ENCODE measurements around the gene RAB44.
A peak's percentile ranks its signal among the peaks of the same experiment; 100 is the strongest.

RAB44 gene

GRCh38 chr6:36759148-36759759, 61.6 kb downstream of the RAB44 start:
- Histone ChIP-seq H3K79me1 (replicated peaks; ENCODE audit: low read length, poor library complexity, severe bottlenecking) (no peaks in the 10 kb centered on the region), H3K4ac (ENCODE audit: low read depth in 1 of 2, low read length in 2 of 2) (no peak overlapping the region), H3K9ac (ENCODE audit: low read length) (no peak overlapping the region), H4K8ac (ENCODE audit: low read length) (no peak overlapping the region), H3K27me3 (ENCODE audit: control insufficient read depth in 1 of 2, insufficient read depth in 1 of 2, low read length in 2 of 2) (peaks cover 12 to 27% of the 10 kb centered on the region in 2 experiments), H3K9me3 (ENCODE audit: control insufficient read depth, low read length) (no peaks in the 10 kb centered on the region), H3K27ac (ENCODE audit: low read length, poor library complexity, severe bottlenecking) (no peak overlapping the region), H2AK5ac (ENCODE audit: low read length, severe bottlenecking) (no peak overlapping the region), H3K36me3 (ENCODE audit: control insufficient read depth in 1 of 2, insufficient read depth in 2 of 2, low read depth in 1 of 2, low read length in 2 of 2) (no peaks in the 10 kb centered on the region), H3K18ac (ENCODE audit: low read depth in 1 of 2, low read length in 2 of 2) (no peak overlapping the region), H2BK5ac (ENCODE audit: low read depth, low read length, poor library complexity, severe bottlenecking) (no peak overlapping the region), H3K4me2 (ENCODE audit: low read length, poor library complexity, severe bottlenecking) (no peak overlapping the region), H3K4me3 (ENCODE audit: insufficient read depth in 1 of 2, low read depth in 1 of 2, low read length in 2 of 2) (no peak overlapping the region), H4K91ac (ENCODE audit: low read length) (no peak overlapping the region), H2BK120ac (ENCODE audit: low read depth, low read length) (no peak overlapping the region), H2AFZ (ENCODE audit: low read depth, low read length) (no peak overlapping the region), H2BK12ac (ENCODE audit: low read length in 2 of 2) (no peak overlapping the region), H3K14ac (ENCODE audit: low read length in 2 of 2) (no peak overlapping the region), H3K4me1 (ENCODE audit: control insufficient read depth, insufficient read depth, low read depth, low read length) (no peaks in the 10 kb centered on the region), H3K23ac (ENCODE audit: low read length in 2 of 2) (no peak overlapping the region), H2BK15ac (ENCODE audit: low read depth, poor library complexity, severe bottlenecking) (no peak overlapping the region)
- peak; percentile 70 for DNase-seq
- WGBS: 10% methylated on average over 5 of the region's 8 CpGs

GRCh38 chr6:36760685-36761435, 63.2 kb downstream of the RAB44 start:
- Histone ChIP-seq H2AFZ (ENCODE audit: low read depth, low read length) (no peak overlapping the region), H2BK12ac (ENCODE audit: low read length in 2 of 2) (no peak overlapping the region), H3K14ac (ENCODE audit: low read length in 2 of 2) (no peak overlapping the region), H2BK120ac (ENCODE audit: low read depth, low read length) (no peak overlapping the region), H3K9me3 (ENCODE audit: control insufficient read depth, low read length) (no peaks in the 10 kb centered on the region), H4K91ac (ENCODE audit: low read length) (no peak overlapping the region), H3K18ac (ENCODE audit: low read depth in 1 of 2, low read length in 2 of 2) (no peak overlapping the region), H3K4ac (ENCODE audit: low read depth in 1 of 2, low read length in 2 of 2) (no peak overlapping the region), H3K36me3 (ENCODE audit: control insufficient read depth in 1 of 2, insufficient read depth in 2 of 2, low read depth in 1 of 2, low read length in 2 of 2) (no peaks in the 10 kb centered on the region), H3K4me3 (ENCODE audit: insufficient read depth in 1 of 2, low read depth in 1 of 2, low read length in 2 of 2) (no peak overlapping the region), H3K4me2 (ENCODE audit: low read length, poor library complexity, severe bottlenecking) (no peak overlapping the region), H3K27me3 (ENCODE audit: control insufficient read depth in 1 of 2, insufficient read depth in 1 of 2, low read length in 2 of 2) (peaks cover 12 to 34% of the 10 kb centered on the region in 2 experiments), H2AK5ac (ENCODE audit: low read length, severe bottlenecking) (no peak overlapping the region), H4K8ac (ENCODE audit: low read length) (no peak overlapping the region), H3K27ac (ENCODE audit: low read length, poor library complexity, severe bottlenecking) (no peak overlapping the region), H2BK15ac (ENCODE audit: low read depth, poor library complexity, severe bottlenecking) (no peak overlapping the region), H3K4me1 (ENCODE audit: control insufficient read depth, insufficient read depth, low read depth, low read length) (peaks cover under 1% of the 10 kb centered on the region), H3K9ac (ENCODE audit: low read length) (no peak overlapping the region), H2BK5ac (ENCODE audit: low read depth, low read length, poor library complexity, severe bottlenecking) (no peak overlapping the region), H3K79me1 (replicated peaks; ENCODE audit: low read length, poor library complexity, severe bottlenecking) (no peaks in the 10 kb centered on the region), H3K23ac (ENCODE audit: low read length in 2 of 2) (no peak overlapping the region)
- no peak for DNase-seq
- WGBS: 90% methylated on average over 11 of the region's 11 CpGs

GRCh38 chr6:36762123-36762522, 64.5 kb downstream of the RAB44 start:
- no peak overlapping the region for H2BK120ac ChIP-seq (ENCODE audit: low read depth, low read length)
- 98% methylated on average over 11 of the region's 11 CpGs for WGBS

GRCh38 chr6:36765190-36765589, 67.6 kb downstream of the RAB44 start:
- H2BK5ac ChIP-seq (ENCODE audit: low read depth, low read length, poor library complexity, severe bottlenecking): no peak overlapping the region
- WGBS: 77% methylated on average over 10 of the region's 10 CpGs
- H3K36me3 ChIP-seq (ENCODE audit: control insufficient read depth in 1 of 2, insufficient read depth in 2 of 2, low read depth in 1 of 2, low read length in 2 of 2): no peaks in the 10 kb centered on the region
- no peak overlapping the region for H2AFZ ChIP-seq (ENCODE audit: low read depth, low read length)
- H3K18ac ChIP-seq (ENCODE audit: low read depth in 1 of 2, low read length in 2 of 2): no peak overlapping the region
- H2BK12ac ChIP-seq (ENCODE audit: low read length in 2 of 2): no peak overlapping the region
- no peak for DNase-seq
- H3K14ac ChIP-seq (ENCODE audit: low read length in 2 of 2): no peak overlapping the region
- H3K4me3 ChIP-seq (ENCODE audit: insufficient read depth in 1 of 2, low read depth in 1 of 2, low read length in 2 of 2): no peak overlapping the region
- H3K27ac ChIP-seq (ENCODE audit: low read length, poor library complexity, severe bottlenecking): no peak overlapping the region
- H3K9me3 ChIP-seq (ENCODE audit: control insufficient read depth, low read length): no peaks in the 10 kb centered on the region
- no peaks in the 10 kb centered on the region for H3K79me1 ChIP-seq (replicated peaks; ENCODE audit: low read length, poor library complexity, severe bottlenecking)
- H3K9ac ChIP-seq (ENCODE audit: low read length): no peak overlapping the region
- no peak overlapping the region for H3K4me2 ChIP-seq (ENCODE audit: low read length, poor library complexity, severe bottlenecking)
- H3K23ac ChIP-seq (ENCODE audit: low read length in 2 of 2): no peak overlapping the region
- peak overlapping the region; percentile 21 for H2BK120ac ChIP-seq (ENCODE audit: low read depth, low read length)
- no peak overlapping the region for H3K4ac ChIP-seq (ENCODE audit: low read depth in 1 of 2, low read length in 2 of 2)
- peak overlapping the region; percentile 9 for H4K91ac ChIP-seq (ENCODE audit: low read length)
- H3K4me1 ChIP-seq (ENCODE audit: control insufficient read depth, insufficient read depth, low read depth, low read length): peaks cover 10% of the 10 kb centered on the region
- H2AK5ac ChIP-seq (ENCODE audit: low read length, severe bottlenecking): no peak overlapping the region
- H2BK15ac ChIP-seq (ENCODE audit: low read depth, poor library complexity, severe bottlenecking): no peak overlapping the region
- H4K8ac ChIP-seq (ENCODE audit: low read length): no peak overlapping the region
- H3K27me3 ChIP-seq (ENCODE audit: control insufficient read depth in 1 of 2, insufficient read depth in 1 of 2, low read length in 2 of 2): peaks cover 8 to 36% of the 10 kb centered on the region in 2 experiments

More at GRCh38 chr6:36762123-36762522, 64.5 kb downstream of the RAB44 start:
- no peak overlapping the region for H2AFZ ChIP-seq (ENCODE audit: low read depth, low read length)
- peaks cover 2% of the 10 kb centered on the region for H3K4me1 ChIP-seq (ENCODE audit: control insufficient read depth, insufficient read depth, low read depth, low read length)
- no peak overlapping the region for H3K9ac ChIP-seq (ENCODE audit: low read length)
- DNase-seq: no peak
- H3K4me2 ChIP-seq (ENCODE audit: low read length, poor library complexity, severe bottlenecking): no peak overlapping the region
- H3K4me3 ChIP-seq (ENCODE audit: insufficient read depth in 1 of 2, low read depth in 1 of 2, low read length in 2 of 2): no peak overlapping the region
- H4K8ac ChIP-seq (ENCODE audit: low read length): no peak overlapping the region
- H3K23ac ChIP-seq (ENCODE audit: low read length in 2 of 2): no peak overlapping the region
- H3K9me3 ChIP-seq (ENCODE audit: control insufficient read depth, low read length): no peaks in the 10 kb centered on the region
- no peaks in the 10 kb centered on the region for H3K79me1 ChIP-seq (replicated peaks; ENCODE audit: low read length, poor library complexity, severe bottlenecking)
- no peak overlapping the region for H2BK12ac ChIP-seq (ENCODE audit: low read length in 2 of 2)
- no peak overlapping the region for H2BK5ac ChIP-seq (ENCODE audit: low read depth, low read length, poor library complexity, severe bottlenecking)
- H3K27ac ChIP-seq (ENCODE audit: low read length, poor library complexity, severe bottlenecking): no peak overlapping the region
- peaks cover 12 to 34% of the 10 kb centered on the region in 2 experiments for H3K27me3 ChIP-seq (ENCODE audit: control insufficient read depth in 1 of 2, insufficient read depth in 1 of 2, low read length in 2 of 2)
- H3K18ac ChIP-seq (ENCODE audit: low read depth in 1 of 2, low read length in 2 of 2): no peak overlapping the region
- H4K91ac ChIP-seq (ENCODE audit: low read length): no peak overlapping the region
- no peak overlapping the region for H3K4ac ChIP-seq (ENCODE audit: low read depth in 1 of 2, low read length in 2 of 2)
- no peak overlapping the region for H2AK5ac ChIP-seq (ENCODE audit: low read length, severe bottlenecking)
- no peak overlapping the region for H2BK15ac ChIP-seq (ENCODE audit: low read depth, poor library complexity, severe bottlenecking)
- peak overlapping the region in 1 of 2 experiments; percentile 58 for H3K14ac ChIP-seq (ENCODE audit: low read length in 2 of 2)
- H3K36me3 ChIP-seq (ENCODE audit: control insufficient read depth in 1 of 2, insufficient read depth in 2 of 2, low read depth in 1 of 2, low read length in 2 of 2): no peaks in the 10 kb centered on the region

All from mesenchymal stem cell (in vitro differentiated cells and primary cell).